Transverse colon (tissue), 4 donors: ENCODE measurements around the gene CCL22.

ENCODE experiments used
- CTCF ChIP-seq, 5 experiments: fragments of 200-600 bp in 3 of 5; fragments of 450-650 bp in 2 of 5; sonication (generic) in 3 of 5; IDR thresholded peaks; 1 replicate in 2 of 5; 2 replicates in 3 of 5; pipeline ENCODE4 v1.5.1; 2016 to 2017; ENCODE audit warnings: antibody characterized with exemption in 5 of 5, inconsistent platforms in 3 of 5, mild to moderate bottlenecking in 2 of 5, moderate library complexity in 1 of 5
- EP300 ChIP-seq: sonication (generic); formaldehyde crosslinking; IDR thresholded peaks from one replicate; pipeline ENCODE4 v1.6.1; 2017; ENCODE audit warnings: antibody characterized with exemption, low read depth
- POLR2A ChIP-seq: fragments of 450-650 bp; IDR thresholded peaks from one replicate; pipeline ENCODE4 v1.6.1; 2016; ENCODE audit warnings: antibody characterized with exemption, mild to moderate bottlenecking, moderate library complexity
- POLR2AphosphoS5 ChIP-seq, 3 donors: sonication (generic); formaldehyde crosslinking; IDR thresholded peaks; one replicate each; pipeline ENCODE4 v1.6.1; 2016; ENCODE audit warnings: antibody characterized with exemption in 3 of 3

- TF ChIP-seq CTCF (IDR thresholded peaks at IDR 0.05) (no peak), EP300 (no peak), POLR2A (no peak), POLR2AphosphoS5 (IDR thresholded peaks at IDR 0.05) (no peak)
These were observed 34.1 kb downstream of the CCL22 start for GRCh38 chr16:57392694-57393093.
